ENCODE measurements around the gene MOCS1.

Gene MOCS1

DNA sequence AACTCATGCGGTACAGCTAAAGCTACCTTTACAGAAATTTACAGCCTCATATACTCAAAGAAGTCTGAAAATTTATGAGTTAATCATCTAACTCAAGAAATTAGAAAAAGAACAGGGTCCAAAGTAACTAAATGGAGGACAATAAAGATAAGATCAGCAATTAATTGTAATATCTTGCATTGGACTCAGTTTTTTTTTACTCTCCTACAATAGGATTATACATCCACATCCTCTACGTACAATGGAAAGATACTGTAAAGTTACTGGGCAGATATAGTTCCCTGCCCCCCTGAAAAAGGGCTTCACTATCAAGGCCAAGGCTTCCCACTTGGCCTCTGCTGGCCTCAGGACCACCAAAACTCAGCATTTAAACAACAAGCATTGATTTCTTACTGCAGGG lies 31.5 kb upstream of the MOCS1 start:
- POLR2A ChIA-PET = no interaction called here
- CTCF ChIA-PET = interaction anchor here (0.9 kb wide), 1 partner anchor 73 kb away, joined by 3 read pairs; no protein-coding TSS in a partner anchor
- TF ChIP-seq ZNF677 (tag by site-specific recombination; IDR thresholded peaks at IDR 0.05) = no peak
- TF ChIP-seq ZNF157 (tag by site-specific recombination; IDR thresholded peaks at IDR 0.05) = no peak
- TF ChIP-seq SCRT1 (tag by site-specific recombination; IDR thresholded peaks at IDR 0.05; ENCODE audit: borderline replicate concordance) = no peak
- TF ChIP-seq, protein P1, sequence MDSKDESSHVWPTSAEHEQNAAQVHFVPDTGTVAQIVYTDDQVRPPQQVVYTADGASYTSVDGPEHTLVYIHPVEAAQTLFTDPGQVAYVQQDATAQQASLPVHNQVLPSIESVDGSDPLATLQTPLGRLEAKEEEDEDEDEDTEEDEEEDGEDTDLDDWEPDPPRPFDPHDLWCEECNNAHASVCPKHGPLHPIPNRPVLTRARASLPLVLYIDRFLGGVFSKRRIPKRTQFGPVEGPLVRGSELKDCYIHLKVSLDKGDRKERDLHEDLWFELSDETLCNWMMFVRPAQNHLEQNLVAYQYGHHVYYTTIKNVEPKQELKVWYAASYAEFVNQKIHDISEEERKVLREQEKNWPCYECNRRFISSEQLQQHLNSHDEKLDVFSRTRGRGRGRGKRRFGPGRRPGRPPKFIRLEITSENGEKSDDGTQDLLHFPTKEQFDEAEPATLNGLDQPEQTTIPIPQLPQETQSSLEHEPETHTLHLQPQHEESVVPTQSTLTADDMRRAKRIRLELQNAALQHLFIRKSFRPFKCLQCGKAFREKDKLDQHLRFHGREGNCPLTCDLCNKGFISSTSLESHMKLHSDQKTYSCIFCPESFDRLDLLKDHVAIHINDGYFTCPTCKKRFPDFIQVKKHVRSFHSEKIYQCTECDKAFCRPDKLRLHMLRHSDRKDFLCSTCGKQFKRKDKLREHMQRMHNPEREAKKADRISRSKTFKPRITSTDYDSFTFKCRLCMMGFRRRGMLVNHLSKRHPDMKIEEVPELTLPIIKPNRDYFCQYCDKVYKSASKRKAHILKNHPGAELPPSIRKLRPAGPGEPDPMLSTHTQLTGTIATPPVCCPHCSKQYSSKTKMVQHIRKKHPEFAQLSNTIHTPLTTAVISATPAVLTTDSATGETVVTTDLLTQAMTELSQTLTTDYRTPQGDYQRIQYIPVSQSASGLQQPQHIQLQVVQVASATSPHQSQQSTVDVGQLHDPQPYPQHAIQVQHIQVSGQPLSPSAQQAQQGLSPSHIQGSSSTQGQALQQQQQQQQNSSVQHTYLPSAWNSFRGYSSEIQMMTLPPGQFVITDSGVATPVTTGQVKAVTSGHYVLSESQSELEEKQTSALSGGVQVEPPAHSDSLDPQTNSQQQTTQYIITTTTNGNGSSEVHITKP (tag by site-specific recombination; IDR thresholded peaks at IDR 0.05) = no peak
- TF ChIP-seq, protein P2, sequence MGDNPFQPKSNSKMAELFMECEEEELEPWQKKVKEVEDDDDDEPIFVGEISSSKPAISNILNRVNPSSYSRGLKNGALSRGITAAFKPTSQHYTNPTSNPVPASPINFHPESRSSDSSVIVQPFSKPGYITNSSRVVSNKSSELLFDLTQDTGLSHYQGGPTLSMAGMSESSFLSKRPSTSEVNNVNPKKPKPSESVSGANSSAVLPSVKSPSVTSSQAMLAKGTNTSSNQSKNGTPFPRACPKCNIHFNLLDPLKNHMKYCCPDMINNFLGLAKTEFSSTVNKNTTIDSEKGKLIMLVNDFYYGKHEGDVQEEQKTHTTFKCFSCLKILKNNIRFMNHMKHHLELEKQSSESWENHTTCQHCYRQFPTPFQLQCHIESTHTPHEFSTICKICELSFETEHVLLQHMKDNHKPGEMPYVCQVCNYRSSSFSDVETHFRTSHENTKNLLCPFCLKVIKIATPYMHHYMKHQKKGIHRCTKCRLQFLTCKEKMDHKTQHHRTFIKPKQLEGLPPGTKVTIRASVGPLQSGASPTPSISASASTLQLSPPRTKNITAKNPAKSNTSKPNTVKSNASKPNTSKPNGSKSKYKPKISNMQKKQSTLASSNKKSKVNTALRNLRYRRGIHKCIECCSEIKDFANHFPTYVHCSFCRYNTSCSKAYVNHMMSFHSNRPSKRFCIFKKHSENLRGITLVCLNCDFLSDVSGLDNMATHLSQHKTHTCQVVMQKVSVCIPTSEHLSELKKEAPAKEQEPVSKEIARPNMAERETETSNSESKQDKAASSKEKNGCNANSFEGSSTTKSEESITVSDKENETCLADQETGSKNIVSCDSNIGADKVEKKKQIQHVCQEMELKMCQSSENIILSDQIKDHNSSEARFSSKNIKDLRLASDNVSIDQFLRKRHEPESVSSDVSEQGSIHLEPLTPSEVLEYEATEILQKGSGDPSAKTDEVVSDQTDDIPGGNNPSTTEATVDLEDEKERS (tag by site-specific recombination; IDR thresholded peaks at IDR 0.05) = no peak
- TF ChIP-seq, protein P3, sequence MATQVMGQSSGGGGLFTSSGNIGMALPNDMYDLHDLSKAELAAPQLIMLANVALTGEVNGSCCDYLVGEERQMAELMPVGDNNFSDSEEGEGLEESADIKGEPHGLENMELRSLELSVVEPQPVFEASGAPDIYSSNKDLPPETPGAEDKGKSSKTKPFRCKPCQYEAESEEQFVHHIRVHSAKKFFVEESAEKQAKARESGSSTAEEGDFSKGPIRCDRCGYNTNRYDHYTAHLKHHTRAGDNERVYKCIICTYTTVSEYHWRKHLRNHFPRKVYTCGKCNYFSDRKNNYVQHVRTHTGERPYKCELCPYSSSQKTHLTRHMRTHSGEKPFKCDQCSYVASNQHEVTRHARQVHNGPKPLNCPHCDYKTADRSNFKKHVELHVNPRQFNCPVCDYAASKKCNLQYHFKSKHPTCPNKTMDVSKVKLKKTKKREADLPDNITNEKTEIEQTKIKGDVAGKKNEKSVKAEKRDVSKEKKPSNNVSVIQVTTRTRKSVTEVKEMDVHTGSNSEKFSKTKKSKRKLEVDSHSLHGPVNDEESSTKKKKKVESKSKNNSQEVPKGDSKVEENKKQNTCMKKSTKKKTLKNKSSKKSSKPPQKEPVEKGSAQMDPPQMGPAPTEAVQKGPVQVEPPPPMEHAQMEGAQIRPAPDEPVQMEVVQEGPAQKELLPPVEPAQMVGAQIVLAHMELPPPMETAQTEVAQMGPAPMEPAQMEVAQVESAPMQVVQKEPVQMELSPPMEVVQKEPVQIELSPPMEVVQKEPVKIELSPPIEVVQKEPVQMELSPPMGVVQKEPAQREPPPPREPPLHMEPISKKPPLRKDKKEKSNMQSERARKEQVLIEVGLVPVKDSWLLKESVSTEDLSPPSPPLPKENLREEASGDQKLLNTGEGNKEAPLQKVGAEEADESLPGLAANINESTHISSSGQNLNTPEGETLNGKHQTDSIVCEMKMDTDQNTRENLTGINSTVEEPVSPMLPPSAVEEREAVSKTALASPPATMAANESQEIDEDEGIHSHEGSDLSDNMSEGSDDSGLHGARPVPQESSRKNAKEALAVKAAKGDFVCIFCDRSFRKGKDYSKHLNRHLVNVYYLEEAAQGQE (tag by site-specific recombination; IDR thresholded peaks at IDR 0.05) = no peak
- TF ChIP-seq KLF7 (tag by site-specific recombination; IDR thresholded peaks at IDR 0.05; ENCODE audit: borderline replicate concordance) = no peak
- no peak for TF ChIP-seq ZNF133 (tag by site-specific recombination; IDR thresholded peaks at IDR 0.05)
- TF ChIP-seq, protein P4, sequence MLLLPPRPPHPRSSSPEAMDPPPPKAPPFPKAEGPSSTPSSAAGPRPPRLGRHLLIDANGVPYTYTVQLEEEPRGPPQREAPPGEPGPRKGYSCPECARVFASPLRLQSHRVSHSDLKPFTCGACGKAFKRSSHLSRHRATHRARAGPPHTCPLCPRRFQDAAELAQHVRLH (tag by site-specific recombination; IDR thresholded peaks at IDR 0.05) = no peak
- TF ChIP-seq ZNF626 (tag by site-specific recombination; IDR thresholded peaks at IDR 0.05) = no peak
- TF ChIP-seq ZNF426 (tag by site-specific recombination; IDR thresholded peaks at IDR 0.05) = no peak
- no peak for TF ChIP-seq IKZF3 (tag by site-specific recombination; IDR thresholded peaks at IDR 0.05)
- no peak for TF ChIP-seq ZNF521 (tag by site-specific recombination; IDR thresholded peaks at IDR 0.05)
- no peak for TF ChIP-seq ZNF544 (tag by site-specific recombination; IDR thresholded peaks at IDR 0.05)
- TF ChIP-seq ZBTB21 (tag by site-specific recombination; IDR thresholded peaks at IDR 0.05) = no peak
- TF ChIP-seq ZNF530 (tag by site-specific recombination; IDR thresholded peaks at IDR 0.05; ENCODE audit: low read depth) = no peak
- TF ChIP-seq MEIS1 (CRISPR knock-in tag; IDR thresholded peaks at IDR 0.05; ENCODE audit: borderline replicate concordance) = no peak
- TF ChIP-seq KLF10 (tag by site-specific recombination; IDR thresholded peaks at IDR 0.05) = no peak
- TF ChIP-seq ZNF621 (tag by site-specific recombination; IDR thresholded peaks at IDR 0.05) = no peak
- no peak for TF ChIP-seq ZNF600 (tag by site-specific recombination; IDR thresholded peaks at IDR 0.05)

More for the DNA sequence above, 31.5 kb upstream of the MOCS1 start:
- H3K9me3 ChIP-seq (ENCODE audit: control insufficient read depth, insufficient read depth, low read depth, low read length) = no peaks in the 10 kb centered on the region
- no peak overlapping the region for H3K27ac ChIP-seq (ENCODE audit: extremely low read depth, low read depth, low read length)
- H3K36me3 ChIP-seq (ENCODE audit: control insufficient read depth in 2 of 2, insufficient read depth in 1 of 2, low read length in 2 of 2) = no peaks in the 10 kb centered on the region
- H3K4me3 ChIP-seq (ENCODE audit: low read depth, low read length) = no peak overlapping the region
- no peaks in the 10 kb centered on the region for H3K4me1 ChIP-seq (ENCODE audit: control insufficient read depth, insufficient read depth, low read length)
